Tibial artery (tissue), 4 donors: Measurements from ENCODE around the gene DENND1C.
A peak's percentile ranks its signal among the peaks of the same experiment; 100 is the strongest.

Source experiments
- DNase-seq, 2 donors: peaks; one replicate each; pipeline ENCODE4 v3.0.0-alpha.2; 2019
- H3K27ac ChIP-seq, 2 donors: fragments of 200-600 bp; sonication (generic) in 1 of 2; 1 replicate in 1 of 2; 2 replicates in 1 of 2; pipeline ENCODE4 v1.5.1; 2018 to 2019; ENCODE audit warnings: mild to moderate bottlenecking in 1 of 2
- H3K27me3 ChIP-seq, 2 donors: fragments of 200-600 bp; sonication (generic) in 1 of 2; one replicate each; pipeline versions ENCODE4 v1.5.1 to v1.6.0; 2016 to 2019
- H3K36me3 ChIP-seq, 3 donors: fragments of 200-600 bp; sonication (generic) in 2 of 3; one replicate each; pipeline ENCODE4 v1.5.1; 2016 to 2019; ENCODE audit warnings: mild to moderate bottlenecking in 2 of 3
- H3K4me1 ChIP-seq, 4 donors: fragments of 200-600 bp; sonication (generic) in 2 of 4; 1 replicate in 3 of 4; 2 replicates in 1 of 4; pipeline ENCODE4 v1.5.1; 2016 to 2019
- H3K4me3 ChIP-seq, 2 donors: fragments of 200-600 bp; sonication (generic) in 1 of 2; 1 replicate in 1 of 2; 2 replicates in 1 of 2; pipeline ENCODE4 v1.5.1; 2018 to 2019; ENCODE audit warnings: mild to moderate bottlenecking in 2 of 2
- H3K9me3 ChIP-seq, 3 donors: fragments of 200-600 bp; sonication (generic) in 1 of 3; one replicate each; pipeline ENCODE4 v1.5.1; 2016 to 2019
- intact Hi-C: fragments of 100-400 bp; cut with DNase I; formaldehyde crosslinking; loops from one replicate; pipeline ENCODE4 v1.15.0; 2023; ENCODE audit warnings: low total_unique reads
- TF ChIP-seq, protein P1 (sequence below), 2 experiments: fragments of 200-600 bp in 1 of 2; fragments of 450-650 bp in 1 of 2; IDR thresholded peaks; one replicate each; pipeline ENCODE4 v1.5.1; 2017 to 2019; ENCODE audit warnings: antibody characterized with exemption in 2 of 2, mild to moderate bottlenecking in 1 of 2, moderate library complexity in 1 of 2

Gene DENND1C

DNA sequence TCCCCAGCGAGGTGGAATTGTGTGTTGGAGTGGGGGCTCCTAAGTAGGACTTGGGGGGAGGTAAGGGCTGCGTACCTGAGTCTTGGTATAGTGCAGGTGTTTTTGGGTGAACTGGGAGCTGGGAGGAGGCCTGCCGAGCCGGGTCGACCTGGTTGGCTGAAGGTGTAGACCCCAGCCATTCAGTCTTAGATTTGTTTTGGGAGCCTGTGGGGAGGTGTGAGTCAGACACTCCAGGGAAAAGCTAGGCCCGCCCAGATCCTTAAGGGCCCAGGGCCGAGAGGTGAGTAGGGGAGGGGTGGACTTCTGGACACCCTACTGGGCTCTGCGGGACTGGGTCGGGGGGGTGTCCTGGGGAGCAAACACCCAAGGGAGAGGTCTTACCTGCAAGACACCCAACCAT is 16.6 kb downstream of the DENND1C start:
- no peaks in the 10 kb centered on the region for H3K9me3 ChIP-seq
- no peak overlapping the region for H3K4me3 ChIP-seq
- intact Hi-C loops, result no loop called here
- peaks cover 0 to 15% (median 5%) of the 10 kb centered on the region in 4 donors for H3K4me1 ChIP-seq
- DNase-seq, result no peak
- TF ChIP-seq, protein P1, sequence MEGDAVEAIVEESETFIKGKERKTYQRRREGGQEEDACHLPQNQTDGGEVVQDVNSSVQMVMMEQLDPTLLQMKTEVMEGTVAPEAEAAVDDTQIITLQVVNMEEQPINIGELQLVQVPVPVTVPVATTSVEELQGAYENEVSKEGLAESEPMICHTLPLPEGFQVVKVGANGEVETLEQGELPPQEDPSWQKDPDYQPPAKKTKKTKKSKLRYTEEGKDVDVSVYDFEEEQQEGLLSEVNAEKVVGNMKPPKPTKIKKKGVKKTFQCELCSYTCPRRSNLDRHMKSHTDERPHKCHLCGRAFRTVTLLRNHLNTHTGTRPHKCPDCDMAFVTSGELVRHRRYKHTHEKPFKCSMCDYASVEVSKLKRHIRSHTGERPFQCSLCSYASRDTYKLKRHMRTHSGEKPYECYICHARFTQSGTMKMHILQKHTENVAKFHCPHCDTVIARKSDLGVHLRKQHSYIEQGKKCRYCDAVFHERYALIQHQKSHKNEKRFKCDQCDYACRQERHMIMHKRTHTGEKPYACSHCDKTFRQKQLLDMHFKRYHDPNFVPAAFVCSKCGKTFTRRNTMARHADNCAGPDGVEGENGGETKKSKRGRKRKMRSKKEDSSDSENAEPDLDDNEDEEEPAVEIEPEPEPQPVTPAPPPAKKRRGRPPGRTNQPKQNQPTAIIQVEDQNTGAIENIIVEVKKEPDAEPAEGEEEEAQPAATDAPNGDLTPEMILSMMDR (IDR thresholded peaks at IDR 0.05), result no peak
- no peak overlapping the region for H3K27ac ChIP-seq
- H3K36me3 ChIP-seq, result peaks cover 0 to 7% (median 0%) of the 10 kb centered on the region in 3 donors
- H3K27me3 ChIP-seq, result peaks cover 0 to 25% of the 10 kb centered on the region in 2 donors

DNA sequence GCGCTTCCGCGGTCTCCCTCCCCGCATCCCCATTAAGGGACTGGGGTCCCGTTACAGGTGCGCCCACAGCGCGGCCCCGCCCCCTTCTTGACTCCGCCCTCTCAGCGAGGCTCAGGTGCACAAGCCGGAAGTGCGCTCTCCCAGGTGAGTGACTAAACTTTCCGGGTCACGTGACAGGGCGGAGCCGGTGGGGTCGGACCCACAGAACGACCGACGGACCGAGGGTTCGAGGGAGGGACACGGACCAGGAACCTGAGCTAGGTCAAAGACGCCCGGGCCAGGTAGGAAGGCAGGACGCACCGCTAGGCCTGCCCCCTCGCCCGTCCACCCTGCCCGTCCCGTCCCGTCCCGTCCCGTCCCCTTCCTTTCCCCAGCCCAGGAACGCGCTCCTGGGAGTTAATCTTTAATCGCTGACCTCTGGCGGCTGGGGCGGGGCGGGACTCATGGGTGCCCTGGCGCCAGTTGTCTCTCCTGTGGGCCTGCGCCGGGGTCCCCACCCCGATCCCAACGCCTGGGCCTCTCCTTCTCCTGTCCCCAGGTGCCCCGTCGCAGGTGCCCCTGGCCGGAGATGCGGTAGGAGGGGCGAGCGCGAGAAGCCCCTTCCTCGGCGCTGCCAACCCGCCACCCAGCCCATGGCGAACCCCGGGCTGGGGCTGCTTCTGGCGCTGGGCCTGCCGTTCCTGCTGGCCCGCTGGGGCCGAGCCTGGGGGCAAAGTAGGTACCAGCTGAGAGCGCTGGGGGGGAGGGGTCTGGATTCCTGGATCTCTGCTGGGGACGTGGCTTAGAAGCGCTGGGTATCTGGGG is 17.3 kb downstream of the DENND1C start, which contains the start of gene CRB3:
CRB3 (plus strand) TSS at position 202 of the 804 bp plus-strand sequence; CDS start at position 633, 431 bp downstream.
- TF ChIP-seq, protein P1 (IDR thresholded peaks at IDR 0.05), result no peak
- peaks cover 0 to 25% of the 10 kb centered on the region in 2 donors for H3K27me3 ChIP-seq
- no peaks in the 10 kb centered on the region for H3K9me3 ChIP-seq
- intact Hi-C loops, result no loop called here
- DNase-seq, result no peak
- no peak within 1 kb of the TSS for H3K27ac ChIP-seq
- peaks cover 0 to 16% (median 6%) of the 10 kb centered on the region in 4 donors for H3K4me1 ChIP-seq
- no peak within 1 kb of the TSS for H3K4me3 ChIP-seq
- peaks cover 0 to 7% (median 0%) of the 10 kb centered on the region in 3 donors for H3K36me3 ChIP-seq

DNA sequence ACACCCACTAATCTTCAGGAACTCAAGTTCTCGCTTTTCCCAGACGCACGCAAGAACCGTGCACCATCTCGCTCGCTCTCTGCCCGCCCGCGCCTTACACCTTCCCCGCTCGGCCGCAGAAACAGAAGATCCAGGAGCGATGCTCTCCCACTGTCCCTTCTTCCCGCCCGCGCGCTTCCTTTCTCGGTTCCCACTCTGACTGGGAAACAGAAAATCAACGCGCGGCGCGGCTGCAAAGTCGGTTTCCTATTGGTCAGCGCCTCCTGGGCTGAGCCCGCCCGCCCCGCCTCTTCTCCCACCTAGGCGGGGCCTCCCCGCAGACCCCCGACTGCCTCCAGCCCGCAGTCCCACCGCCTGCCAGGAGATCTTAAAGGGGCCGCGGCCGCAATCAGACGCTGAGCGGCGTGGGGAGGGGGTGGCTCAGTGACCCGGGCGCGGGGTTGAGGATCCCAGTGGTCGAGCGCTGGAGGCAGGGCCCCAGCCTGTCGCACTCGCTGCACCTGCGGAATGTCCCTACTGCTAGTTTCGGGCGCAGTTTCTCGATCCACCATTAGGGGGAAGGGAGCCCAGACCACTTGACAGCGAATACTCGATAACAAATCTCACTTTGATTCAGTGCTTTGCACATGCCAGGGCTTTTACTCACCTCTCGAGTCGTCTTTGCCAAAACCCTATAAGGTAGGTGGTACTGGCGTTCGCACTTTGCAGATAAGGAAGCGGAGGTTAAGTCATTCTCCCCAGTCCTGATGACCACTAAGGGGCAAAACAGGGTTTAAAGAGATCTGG is 21.3 kb downstream of the DENND1C start:
- TF ChIP-seq, protein P1 (IDR thresholded peaks at IDR 0.05), result peak; percentile 44 to 51
- Histone ChIP-seq H3K27ac (peak overlapping the region; percentile 64 to 73), H3K4me3 (peak overlapping the region; percentile 65 to 72), H3K36me3 (peaks cover 0 to 20% (median 15%) of the 10 kb centered on the region in 3 donors), H3K9me3 (no peaks in the 10 kb centered on the region), H3K27me3 (peaks cover 0 to 24% of the 10 kb centered on the region in 2 donors), H3K4me1 (peaks cover 0 to 33% (median 18%) of the 10 kb centered on the region in 4 donors)
- intact Hi-C loops, result no loop called here
- peak; percentile 97 for DNase-seq

DNA sequence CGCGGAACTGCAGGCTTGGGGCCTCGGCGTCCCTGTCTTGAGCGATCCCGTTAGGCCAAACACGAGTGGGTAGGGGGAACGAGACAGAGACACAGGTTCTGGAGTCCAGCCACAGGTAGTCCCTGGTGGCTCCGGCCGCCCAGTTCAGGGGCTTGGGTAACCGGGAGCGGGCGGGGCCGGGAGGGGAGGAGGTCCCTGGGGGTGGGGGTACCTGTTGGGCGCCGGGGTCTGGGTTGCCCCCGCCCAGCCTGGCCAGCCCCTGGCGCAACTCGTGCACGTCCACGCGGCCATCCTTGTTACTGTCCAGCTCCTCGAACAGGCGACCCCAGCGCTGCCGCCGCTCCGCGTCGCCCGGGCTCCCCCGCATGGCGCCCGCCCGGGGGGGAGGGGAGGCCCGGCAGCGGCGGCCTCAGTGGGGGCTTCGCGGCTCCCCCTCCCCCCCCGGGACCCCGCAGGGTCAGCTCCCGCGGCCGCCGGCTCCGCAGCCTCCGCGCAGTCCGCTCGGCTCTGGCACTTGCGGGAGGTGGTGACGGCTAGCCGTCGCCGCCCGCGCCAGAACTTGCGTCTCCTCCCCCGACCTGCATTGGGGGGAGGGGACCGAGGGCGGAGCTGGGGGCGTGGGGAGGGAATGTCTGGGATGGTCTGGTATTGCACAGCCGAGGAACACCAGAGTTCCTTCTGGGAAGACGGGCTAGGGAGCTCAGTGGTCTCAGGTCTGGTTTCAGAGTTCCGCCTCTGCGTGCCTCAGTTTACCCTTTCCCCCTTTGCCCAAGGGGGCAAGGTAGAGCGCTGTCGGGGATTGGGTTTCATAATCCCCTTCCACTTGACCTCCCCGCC is 22.1 kb downstream of the DENND1C start, which contains the start of gene SLC25A23:
SLC25A23 (minus strand) TSS at position 531 of the 837 bp plus-strand sequence; CDS start at position 367, 164 bp downstream.
- TF ChIP-seq, protein P1 (IDR thresholded peaks at IDR 0.05), result no peak
- intact Hi-C loops, result no loop called here
- Histone ChIP-seq H3K4me1 (peaks cover 0 to 31% (median 18%) of the 10 kb centered on the region in 4 donors), H3K36me3 (peaks cover 6 to 28% (median 24%) of the 10 kb centered on the region in 3 donors), H3K27me3 (peaks cover 0 to 16% of the 10 kb centered on the region in 2 donors), H3K4me3 (peak within 1 kb of the TSS; percentile 65 to 72), H3K9me3 (peaks cover 0 to 2% (median 1%) of the 10 kb centered on the region in 3 donors), H3K27ac (peak within 1 kb of the TSS; percentile 64 to 73)
- DNase-seq, result peak; percentile 42 to 83
